HEK293 (cell line): Measurements from ENCODE around the gene POLR3B.

ENCODE experiments used
- CTCF ChIA-PET: fragments of 350-600 bp; formaldehyde crosslinking; extraction: SDS; loops from one replicate; lab custom pipeline; 2021; ENCODE audit warnings: antibody characterized with exemption; lab: Yijun Ruan, JAX
- POLR2A ChIA-PET: fragments of 300-600 bp; formaldehyde crosslinking; extraction: SDS; loops from one replicate; lab custom pipeline; 2020; ENCODE audit warnings: antibody characterized with exemption, inconsistent platforms; lab: Yijun Ruan, JAX
- H3K27ac ChIP-seq: fragments of 200-500 bp; sonication (Bioruptor generic); 2 replicates; pipeline ENCODE4 v1.5.1; 2014; ENCODE audit warnings: low read depth, low read length, control low read depth, inconsistent platforms; ENCODE audit errors: extremely low read depth
- H3K36me3 ChIP-seq, 2 experiments: fragments of 200-500 bp in 1 of 2; sonication (Bioruptor generic) in 1 of 2; 1 replicate in 1 of 2; 2 replicates in 1 of 2; pipeline ENCODE4 v1.5.1; 2014 to 2017; ENCODE audit warnings: inconsistent platforms in 2 of 2, low read length in 2 of 2; ENCODE audit not compliant: control insufficient read depth in 2 of 2, insufficient read depth in 1 of 2
- H3K4me1 ChIP-seq: fragments of 200-500 bp; sonication (Bioruptor generic); 2 replicates; pipeline ENCODE4 v1.5.1; 2014; ENCODE audit warnings: mild to moderate bottlenecking, low read length, inconsistent platforms; ENCODE audit not compliant: control insufficient read depth, insufficient read depth
- H3K4me3 ChIP-seq: 2 replicates; pipeline ENCODE4 v1.5.1; 2011; ENCODE audit warnings: low read depth, mild to moderate bottlenecking, control low read depth, low read length, moderate library complexity
- H3K9me3 ChIP-seq: fragments of 200-500 bp; sonication (Bioruptor generic); 2 replicates; pipeline ENCODE4 v1.5.1; 2014; ENCODE audit warnings: low read depth, low read length, inconsistent platforms; ENCODE audit not compliant: control insufficient read depth, insufficient read depth
- GLI4 ChIP-seq: fragments of 450-650 bp; formaldehyde crosslinking; IDR thresholded peaks from 2 replicates; pipeline ENCODE4 v1.5.1; 2016; ENCODE audit warnings: missing biosample characterization, missing genetic modification characterization
- GLIS2 ChIP-seq: fragments of 450-650 bp; formaldehyde crosslinking; IDR thresholded peaks from 2 replicates; pipeline ENCODE4 v1.5.1; 2016; ENCODE audit warnings: missing biosample characterization, missing genetic modification characterization
- IKZF3 ChIP-seq: fragments of 450-650 bp; IDR thresholded peaks from 2 replicates; pipeline ENCODE4 v1.5.0; 2018; ENCODE audit warnings: missing biosample characterization, mild to moderate bottlenecking, missing genetic modification characterization, moderate library complexity
- KLF16 ChIP-seq: fragments of 450-650 bp; formaldehyde crosslinking; IDR thresholded peaks from 2 replicates; pipeline ENCODE4 v1.5.1; 2017; ENCODE audit warnings: missing biosample characterization, missing genetic modification characterization
- KLF8 ChIP-seq: fragments of 450-650 bp; formaldehyde crosslinking; IDR thresholded peaks from 2 replicates; pipeline ENCODE4 v1.5.1; 2016; ENCODE audit warnings: missing biosample characterization, missing genetic modification characterization
- PRDM1 ChIP-seq: fragments of 450-650 bp; formaldehyde crosslinking; IDR thresholded peaks from 2 replicates; pipeline ENCODE4; 2016; ENCODE audit warnings: missing biosample characterization, missing genetic modification characterization
- SCRT1 ChIP-seq: fragments of 450-650 bp; formaldehyde crosslinking; IDR thresholded peaks from 2 replicates; pipeline ENCODE4 v1.5.1; 2016; ENCODE audit warnings: missing biosample characterization, missing genetic modification characterization, borderline replicate concordance
- SETDB1 ChIP-seq: IDR thresholded peaks from one replicate; pipeline ENCODE4 v1.6.1; 2017; ENCODE audit warnings: mild to moderate bottlenecking, low read length, moderate library complexity, mixed read lengths; ENCODE audit not compliant: insufficient read length
- TCF7L2 ChIP-seq: IDR thresholded peaks from 2 replicates; pipeline ENCODE4 v1.6.1; 2011; ENCODE audit warnings: low read depth, mild to moderate bottlenecking, inconsistent platforms, low read length, moderate library complexity, borderline replicate concordance
- ZBTB48 ChIP-seq: fragments of 450-650 bp; formaldehyde crosslinking; IDR thresholded peaks from 2 replicates; pipeline ENCODE4 v1.5.1; 2016; ENCODE audit warnings: missing biosample characterization, missing genetic modification characterization
- ZBTB7A ChIP-seq: fragments of 450-650 bp; formaldehyde crosslinking; IDR thresholded peaks from 2 replicates; pipeline ENCODE4 v1.5.1; 2016; ENCODE audit warnings: low read depth, missing biosample characterization, missing genetic modification characterization
- ZNF121 ChIP-seq: fragments of 450-650 bp; formaldehyde crosslinking; IDR thresholded peaks from 2 replicates; pipeline ENCODE4 v1.5.1; 2016; ENCODE audit warnings: missing biosample characterization, missing genetic modification characterization
- ZNF157 ChIP-seq: fragments of 450-650 bp; formaldehyde crosslinking; IDR thresholded peaks from 2 replicates; pipeline ENCODE4 v1.5.1; 2016; ENCODE audit warnings: missing biosample characterization, missing genetic modification characterization
- ZNF184 ChIP-seq: fragments of 450-650 bp; IDR thresholded peaks from 2 replicates; pipeline ENCODE4 v1.5.1; 2018; ENCODE audit warnings: missing biosample characterization, mild to moderate bottlenecking, missing genetic modification characterization
- ZNF266 ChIP-seq: fragments of 450-650 bp; formaldehyde crosslinking; IDR thresholded peaks from 2 replicates; pipeline ENCODE4 v1.5.1; 2016; ENCODE audit warnings: missing biosample characterization, missing genetic modification characterization, low read depth
- ZNF394 ChIP-seq: fragments of 450-650 bp; formaldehyde crosslinking; IDR thresholded peaks from 2 replicates; pipeline ENCODE4 v1.5.1; 2016; ENCODE audit warnings: missing biosample characterization, missing genetic modification characterization, mild to moderate bottlenecking, moderate library complexity, borderline replicate concordance
- ZNF501 ChIP-seq: fragments of 450-650 bp; formaldehyde crosslinking; IDR thresholded peaks from 2 replicates; pipeline ENCODE4 v1.5.1; 2016; ENCODE audit warnings: missing biosample characterization, missing genetic modification characterization
- ZNF514 ChIP-seq: fragments of 450-650 bp; formaldehyde crosslinking; IDR thresholded peaks from 2 replicates; pipeline ENCODE4 v1.5.1; 2016; ENCODE audit warnings: missing biosample characterization, missing genetic modification characterization
- ZNF529 ChIP-seq: fragments of 450-650 bp; formaldehyde crosslinking; IDR thresholded peaks from 2 replicates; pipeline ENCODE4 v1.5.1; 2017; ENCODE audit warnings: missing genetic modification characterization, missing biosample characterization; ENCODE audit not compliant: insufficient replicate concordance
- ZNF555 ChIP-seq: fragments of 450-650 bp; formaldehyde crosslinking; conservative IDR thresholded peaks from 2 replicates; pipeline ENCODE4 v1.5.1; 2017; ENCODE audit warnings: missing biosample characterization, mild to moderate bottlenecking, missing genetic modification characterization, inconsistent platforms
- ZNF600 ChIP-seq: fragments of 450-650 bp; formaldehyde crosslinking; IDR thresholded peaks from 2 replicates; pipeline ENCODE4 v1.5.1; 2016; ENCODE audit warnings: missing biosample characterization, missing genetic modification characterization
- ZNF677 ChIP-seq: fragments of 450-650 bp; IDR thresholded peaks from 2 replicates; pipeline ENCODE4 v1.5.0; 2018; ENCODE audit warnings: missing biosample characterization, mild to moderate bottlenecking, missing genetic modification characterization, moderate library complexity
- ZNF776 ChIP-seq: fragments of 450-650 bp; formaldehyde crosslinking; IDR thresholded peaks from 2 replicates; pipeline ENCODE4 v1.5.0; 2017; ENCODE audit warnings: missing biosample characterization, missing genetic modification characterization, borderline replicate concordance
- ZNF785 ChIP-seq: fragments of 450-650 bp; formaldehyde crosslinking; IDR thresholded peaks from 2 replicates; pipeline ENCODE4 v1.5.1; 2016; ENCODE audit warnings: missing biosample characterization, missing genetic modification characterization
- ZXDB ChIP-seq: fragments of 450-650 bp; formaldehyde crosslinking; IDR thresholded peaks from 2 replicates; pipeline ENCODE4 v1.5.1; 2016; ENCODE audit warnings: missing biosample characterization, missing genetic modification characterization
- TF ChIP-seq, protein P1 (sequence below): IDR thresholded peaks from 2 replicates; pipeline ENCODE4 v1.6.1; 2011; ENCODE audit warnings: mild to moderate bottlenecking, low read depth, low read length, borderline replicate concordance
- TF ChIP-seq, protein P2 (sequence below): fragments of 450-650 bp; formaldehyde crosslinking; IDR thresholded peaks from 2 replicates; pipeline ENCODE4 v1.5.1; 2016; ENCODE audit warnings: missing biosample characterization, missing genetic modification characterization, borderline replicate concordance
- TF ChIP-seq, protein P3 (sequence below): fragments of 450-650 bp; formaldehyde crosslinking; IDR thresholded peaks from 2 replicates; pipeline ENCODE4 v1.5.1; 2017; ENCODE audit warnings: missing biosample characterization, mild to moderate bottlenecking, missing genetic modification characterization, moderate library complexity

POLR3B gene

DNA sequence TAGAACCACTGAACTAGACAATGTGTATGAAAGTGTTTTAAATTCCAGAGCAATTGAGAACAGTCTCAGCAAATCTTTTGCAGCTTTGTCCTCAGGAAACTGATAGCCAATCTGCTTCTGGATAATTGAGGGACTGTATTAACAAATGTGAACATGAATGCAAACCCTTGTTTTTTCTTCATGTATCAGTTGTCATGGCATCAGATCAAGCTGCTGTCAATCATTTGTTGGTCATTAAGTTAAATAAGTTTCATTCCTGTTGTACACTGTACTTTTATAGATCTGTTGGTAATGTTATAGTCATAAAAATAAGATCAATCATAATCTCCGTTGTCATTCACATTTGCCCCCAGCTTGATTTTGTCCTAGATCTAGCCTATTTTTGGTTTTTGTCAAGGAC is 159.8 kb downstream of the POLR3B start (continued):
- TF ChIP-seq ZBTB7A (tag by site-specific recombination) (no peak), KLF16 (tag by site-specific recombination) (no peak), ZNF529 (tag by site-specific recombination) (no peak), ZNF266 (tag by site-specific recombination) (no peak), SETDB1 (no peak), GLIS2 (tag by site-specific recombination) (no peak), ZNF121 (no peak), ZNF157 (tag by site-specific recombination) (no peak), KLF8 (tag by site-specific recombination) (no peak)
- TF ChIP-seq, protein P1, sequence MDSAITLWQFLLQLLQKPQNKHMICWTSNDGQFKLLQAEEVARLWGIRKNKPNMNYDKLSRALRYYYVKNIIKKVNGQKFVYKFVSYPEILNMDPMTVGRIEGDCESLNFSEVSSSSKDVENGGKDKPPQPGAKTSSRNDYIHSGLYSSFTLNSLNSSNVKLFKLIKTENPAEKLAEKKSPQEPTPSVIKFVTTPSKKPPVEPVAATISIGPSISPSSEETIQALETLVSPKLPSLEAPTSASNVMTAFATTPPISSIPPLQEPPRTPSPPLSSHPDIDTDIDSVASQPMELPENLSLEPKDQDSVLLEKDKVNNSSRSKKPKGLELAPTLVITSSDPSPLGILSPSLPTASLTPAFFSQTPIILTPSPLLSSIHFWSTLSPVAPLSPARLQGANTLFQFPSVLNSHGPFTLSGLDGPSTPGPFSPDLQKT = no peak

DNA sequence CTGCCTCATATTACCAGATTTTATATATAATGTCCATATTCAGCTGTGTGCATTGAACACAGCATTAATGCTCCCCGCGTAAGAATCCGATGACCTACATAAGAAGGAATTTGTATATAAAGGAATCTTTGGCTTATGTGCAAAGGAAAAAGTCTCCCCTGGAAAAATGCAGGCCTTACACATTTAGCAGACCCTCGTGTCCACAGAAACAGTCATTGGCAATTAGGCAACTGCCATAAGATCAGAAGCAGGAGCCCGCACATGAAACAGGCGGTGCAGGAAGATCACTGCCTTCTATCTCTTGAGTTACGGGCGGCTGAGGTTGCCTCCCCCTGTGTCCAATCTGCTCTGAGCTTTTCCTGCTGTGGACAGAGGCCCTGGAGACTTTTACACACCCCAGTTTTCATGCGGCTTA is 162.1 kb downstream of the POLR3B start:
- TF ChIP-seq ZNF501 (tag by site-specific recombination) (no peak), GLI4 (tag by site-specific recombination) (no peak), ZBTB48 (tag by site-specific recombination) (no peak), ZNF600 (tag by site-specific recombination) (no peak), IKZF3 (tag by site-specific recombination) (no peak), SCRT1 (tag by site-specific recombination) (no peak), PRDM1 (no peak), TCF7L2 (no peak)
- TF ChIP-seq, protein P2, sequence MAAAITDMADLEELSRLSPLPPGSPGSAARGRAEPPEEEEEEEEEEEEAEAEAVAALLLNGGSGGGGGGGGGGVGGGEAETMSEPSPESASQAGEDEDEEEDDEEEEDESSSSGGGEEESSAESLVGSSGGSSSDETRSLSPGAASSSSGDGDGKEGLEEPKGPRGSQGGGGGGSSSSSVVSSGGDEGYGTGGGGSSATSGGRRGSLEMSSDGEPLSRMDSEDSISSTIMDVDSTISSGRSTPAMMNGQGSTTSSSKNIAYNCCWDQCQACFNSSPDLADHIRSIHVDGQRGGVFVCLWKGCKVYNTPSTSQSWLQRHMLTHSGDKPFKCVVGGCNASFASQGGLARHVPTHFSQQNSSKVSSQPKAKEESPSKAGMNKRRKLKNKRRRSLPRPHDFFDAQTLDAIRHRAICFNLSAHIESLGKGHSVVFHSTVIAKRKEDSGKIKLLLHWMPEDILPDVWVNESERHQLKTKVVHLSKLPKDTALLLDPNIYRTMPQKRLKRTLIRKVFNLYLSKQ (tag by site-specific recombination) = no peak
- TF ChIP-seq, all 188 proteins: peak for 0
- no peak overlapping the region for H3K27ac ChIP-seq
- no peaks in the 10 kb centered on the region for H3K4me1 ChIP-seq
- H3K4me3 ChIP-seq = no peak overlapping the region
- no peaks in the 10 kb centered on the region for H3K9me3 ChIP-seq
- CTCF ChIA-PET = interaction anchor here (0.6 kb wide), 1 partner anchor 136 kb away, joined by 7 read pairs; no protein-coding TSS in a partner anchor
- POLR2A ChIA-PET = no interaction called here
- H3K36me3 ChIP-seq = no peaks in the 10 kb centered on the region

DNA sequence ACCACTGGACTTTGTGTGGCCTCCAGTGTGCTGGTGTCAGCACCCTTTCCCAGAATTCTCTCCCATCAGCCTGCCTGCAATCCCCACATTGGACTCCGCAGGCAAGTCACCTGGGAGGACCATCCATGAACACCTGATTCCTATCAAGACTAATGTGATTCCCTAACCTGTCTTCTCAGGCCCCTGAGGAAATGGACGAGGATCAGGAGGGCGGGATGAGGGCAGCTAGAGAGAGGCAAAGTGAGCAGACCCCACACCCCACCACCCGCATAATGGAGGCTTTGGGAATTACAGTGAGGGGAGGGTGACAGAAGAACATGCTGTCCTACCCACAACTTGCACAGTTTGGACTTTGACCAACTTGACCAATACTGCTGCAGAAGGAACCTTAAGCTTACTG is 164.4 kb downstream of the POLR3B start:
- no peaks in the 10 kb centered on the region for H3K9me3 ChIP-seq
- CTCF ChIA-PET = no interaction called here
- no peak for TF ChIP-seq ZNF776 (tag by site-specific recombination)
- TF ChIP-seq TCF7L2 = no peak
- no peak for TF ChIP-seq ZNF555
- TF ChIP-seq IKZF3 (tag by site-specific recombination) = no peak
- TF ChIP-seq ZNF514 (tag by site-specific recombination) = no peak
- TF ChIP-seq, protein P3, sequence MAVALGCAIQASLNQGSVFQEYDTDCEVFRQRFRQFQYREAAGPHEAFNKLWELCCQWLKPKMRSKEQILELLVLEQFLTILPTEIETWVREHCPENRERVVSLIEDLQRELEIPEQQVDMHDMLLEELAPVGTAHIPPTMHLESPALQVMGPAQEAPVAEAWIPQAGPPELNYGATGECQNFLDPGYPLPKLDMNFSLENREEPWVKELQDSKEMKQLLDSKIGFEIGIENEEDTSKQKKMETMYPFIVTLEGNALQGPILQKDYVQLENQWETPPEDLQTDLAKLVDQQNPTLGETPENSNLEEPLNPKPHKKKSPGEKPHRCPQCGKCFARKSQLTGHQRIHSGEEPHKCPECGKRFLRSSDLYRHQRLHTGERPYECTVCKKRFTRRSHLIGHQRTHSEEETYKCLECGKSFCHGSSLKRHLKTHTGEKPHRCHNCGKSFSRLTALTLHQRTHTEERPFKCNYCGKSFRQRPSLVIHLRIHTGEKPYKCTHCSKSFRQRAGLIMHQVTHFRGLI = no peak
- no peak for TF ChIP-seq ZNF785
- TF ChIP-seq ZNF394 (tag by site-specific recombination) = no peak
- TF ChIP-seq ZNF184 (tag by site-specific recombination) = no peak
- TF ChIP-seq ZNF677 (tag by site-specific recombination) = no peak
- TF ChIP-seq ZXDB (tag by site-specific recombination) = no peak
- TF ChIP-seq, all 188 proteins: peak for 0
- no peaks in the 10 kb centered on the region for H3K36me3 ChIP-seq
- H3K4me3 ChIP-seq = no peak overlapping the region
- no peak overlapping the region for H3K27ac ChIP-seq
- no peaks in the 10 kb centered on the region for H3K4me1 ChIP-seq
- POLR2A ChIA-PET = no interaction called here
